K562 (cell line): Measurements from ENCODE around the gene VPS13D. TPM values are rescaled to one million over a fixed set of nuclear protein-coding genes. Genes with fewer than 3 reads are reported as not detected.

Experiments used
- ATF1 ChIP-seq, 2 experiments: fragments of 450-650 bp in 1 of 2; IDR thresholded peaks; 2 replicates each; pipeline ENCODE4 v1.6.1; 2016; ENCODE audit warnings: missing compliant biosample characterization in 1 of 2, missing genetic modification characterization in 1 of 2
- CBX3 ChIP-seq, 2 experiments: IDR thresholded peaks; 1 replicate in 1 of 2; 2 replicates in 1 of 2; pipeline ENCODE4 v1.6.1; 2012; ENCODE audit warnings: inconsistent platforms in 2 of 2, low read length in 2 of 2, borderline replicate concordance in 1 of 2, control low read depth in 1 of 2
- CHCHD3 ChIP-seq: fragments of 250-450 bp; sonication (Bioruptor Pico); IDR thresholded peaks from 2 replicates; pipeline ENCODE4 v2.1.2; 2022; ENCODE audit warnings: mild to moderate bottlenecking
- CREB1 ChIP-seq, 2 experiments: sonication (generic) in 1 of 2; formaldehyde crosslinking in 1 of 2; IDR thresholded peaks; 2 replicates each; pipeline versions ENCODE4 v1.6.1 to v1.8.0; 2012 to 2022; ENCODE audit warnings: inconsistent platforms in 1 of 2, mild to moderate bottlenecking in 1 of 2, missing genetic modification reagents in 1 of 2, moderate library complexity in 1 of 2
- L3MBTL2 ChIP-seq: fragments of 450-650 bp; IDR thresholded peaks from 2 replicates; pipeline ENCODE4 v1.6.1; 2016; ENCODE audit warnings: mild to moderate bottlenecking, moderate library complexity
- MLLT1 ChIP-seq, 2 experiments: fragments of 450-650 bp; IDR thresholded peaks; 2 replicates each; pipeline ENCODE4 v1.6.1; 2016
- MNT ChIP-seq, 2 experiments: fragments of 450-650 bp; conservative IDR thresholded peaks; 2 replicates each; pipeline ENCODE4 v1.6.1; 2017; ENCODE audit warnings: mild to moderate bottlenecking in 2 of 2, moderate library complexity in 2 of 2
- NFIC ChIP-seq: fragments of 450-650 bp; IDR thresholded peaks from 2 replicates; pipeline ENCODE4 v1.6.1; 2017; ENCODE audit warnings: mild to moderate bottlenecking, inconsistent platforms
- RBM25 ChIP-seq: fragments of 200-400 bp; formaldehyde crosslinking; IDR thresholded peaks from 2 replicates; pipeline ENCODE4 v1.6.1; 2018; ENCODE audit warnings: low read length, low read depth, moderate library complexity; ENCODE audit not compliant: severe bottlenecking
- SFPQ ChIP-seq: fragments of 200-400 bp; formaldehyde crosslinking; IDR thresholded peaks from 2 replicates; pipeline ENCODE4 v1.6.1; 2017; ENCODE audit warnings: mild to moderate bottlenecking, low read depth, low read length, moderate library complexity
- YBX1 ChIP-seq: fragments of 450-650 bp; IDR thresholded peaks from 2 replicates; pipeline ENCODE4 v1.7.1; 2016; ENCODE audit warnings: mild to moderate bottlenecking
- ZNF316 ChIP-seq: fragments of 450-650 bp; IDR thresholded peaks from 2 replicates; pipeline ENCODE4 v1.6.1; 2016
- polyA plus RNA-seq, 8 experiments: library from polyadenylated mRNA; depleted of rRNA in 4 of 8; stranded (reverse) in 5 of 8; unstranded in 3 of 8; fragments of >200 nt; fragmentation: Nextera tagmentation in 2 of 8; fragmentation: Illumina TruSeq in 1 of 8; extraction: Ambion mirVana in 2 of 8; extraction: Trizol in 1 of 8; gene quantifications; 2 replicates each; pipeline versions ENCODE4 v1.2.1 to v1.2.3, GENCODE V29; 2011 to 2014; ENCODE audit warnings: inconsistent platforms in 1 of 8, missing spikeins in 1 of 8
- total RNA-seq, 7 experiments: library from RNA; depleted of rRNA in 6 of 7; stranded (reverse); fragments of >200 nt in 6 of 7; fragmentation: Illumina TruSeq in 2 of 7; extraction: Trizol in 2 of 7; gene quantifications; 2 replicates each; pipeline versions ENCODE4 v1.2.1 to v1.2.3, GENCODE V29; 2011 to 2021; ENCODE audit warnings: low replicate concordance in 1 of 7
- TF ChIP-seq, protein P1 (sequence below): sonication (generic); formaldehyde crosslinking; IDR thresholded peaks from 2 replicates; pipeline ENCODE4 v1.8.0; 2022; ENCODE audit warnings: missing genetic modification reagents, mild to moderate bottlenecking, moderate library complexity, borderline replicate concordance
- TF ChIP-seq, protein P2 (sequence below), 2 experiments: IDR thresholded peaks; 2 replicates each; pipeline ENCODE4 v1.6.1; 2011; ENCODE audit warnings: borderline replicate concordance in 1 of 2, control low read depth in 1 of 2, low read depth in 1 of 2, low read length in 1 of 2, mild to moderate bottlenecking in 1 of 2, mixed read lengths in 1 of 2, moderate library complexity in 1 of 2; ENCODE audit not compliant: insufficient read depth in 1 of 2, insufficient read length in 1 of 2, poor library complexity in 1 of 2, severe bottlenecking in 1 of 2; ENCODE audit errors: extremely low read depth in 1 of 2
- TF ChIP-seq, protein P3 (sequence below), 2 experiments: fragments of 450-650 bp in 1 of 2; sonication (generic) in 1 of 2; formaldehyde crosslinking in 1 of 2; IDR thresholded peaks in 1 of 2; conservative IDR thresholded peaks in 1 of 2; 2 replicates each; pipeline versions ENCODE4 v1.6.1 to v1.8.1; 2016 to 2023; ENCODE audit warnings: mild to moderate bottlenecking in 2 of 2, moderate library complexity in 2 of 2, inconsistent platforms in 1 of 2, missing genetic modification reagents in 1 of 2

Gene VPS13D
- total and polyA plus RNA-seq, 9 of the 15 experiments (the other 6 are each of a cell fraction or from before 2014, with no cell fraction given): 6.1 to 51.5 (median 38.5) TPM

- TF ChIP-seq MLLT1 (IDR thresholded peaks at IDR 0.05): peak in 1 of 2 experiments; percentile 30; a peak in 1 of 4 replicates
- peak; percentile 88 for TF ChIP-seq NFIC
- peak in 1 of 2 experiments; percentile 54; a peak in 1 of 3 replicates for TF ChIP-seq CBX3 (IDR thresholded peaks at IDR 0.05; ENCODE audit: borderline replicate concordance in 1 of 2, low read length in 2 of 2)
- TF ChIP-seq, protein P1, sequence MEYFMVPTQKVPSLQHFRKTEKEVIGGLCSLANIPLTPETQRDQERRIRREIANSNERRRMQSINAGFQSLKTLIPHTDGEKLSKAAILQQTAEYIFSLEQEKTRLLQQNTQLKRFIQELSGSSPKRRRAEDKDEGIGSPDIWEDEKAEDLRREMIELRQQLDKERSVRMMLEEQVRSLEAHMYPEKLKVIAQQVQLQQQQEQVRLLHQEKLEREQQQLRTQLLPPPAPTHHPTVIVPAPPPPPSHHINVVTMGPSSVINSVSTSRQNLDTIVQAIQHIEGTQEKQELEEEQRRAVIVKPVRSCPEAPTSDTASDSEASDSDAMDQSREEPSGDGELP (CRISPR knock-in tag): no peak; the same call in 1 of the 2 replicates
- TF ChIP-seq L3MBTL2: peak; percentile 94
- no peak for TF ChIP-seq ATF1 (CRISPR knock-in tag; IDR thresholded peaks at IDR 0.05)
- peak; percentile 24; the same call in 1 of the 2 replicates for TF ChIP-seq ATF1 (tag; IDR thresholded peaks at IDR 0.05)
- no peak for TF ChIP-seq CHCHD3 (CRISPR knock-in tag)
- TF ChIP-seq YBX1: no peak
- TF ChIP-seq SFPQ: no peak
- TF ChIP-seq, protein P2, sequence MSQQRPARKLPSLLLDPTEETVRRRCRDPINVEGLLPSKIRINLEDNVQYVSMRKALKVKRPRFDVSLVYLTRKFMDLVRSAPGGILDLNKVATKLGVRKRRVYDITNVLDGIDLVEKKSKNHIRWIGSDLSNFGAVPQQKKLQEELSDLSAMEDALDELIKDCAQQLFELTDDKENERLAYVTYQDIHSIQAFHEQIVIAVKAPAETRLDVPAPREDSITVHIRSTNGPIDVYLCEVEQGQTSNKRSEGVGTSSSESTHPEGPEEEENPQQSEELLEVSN (IDR thresholded peaks at IDR 0.05; ENCODE audit: borderline replicate concordance in 1 of 2, extremely low read depth in 1 of 2, insufficient read depth in 1 of 2, insufficient read length in 1 of 2, low read depth in 1 of 2, low read length in 1 of 2, poor library complexity in 1 of 2, severe bottlenecking in 1 of 2): peak; percentile 91 to 93
- TF ChIP-seq, protein P3, sequence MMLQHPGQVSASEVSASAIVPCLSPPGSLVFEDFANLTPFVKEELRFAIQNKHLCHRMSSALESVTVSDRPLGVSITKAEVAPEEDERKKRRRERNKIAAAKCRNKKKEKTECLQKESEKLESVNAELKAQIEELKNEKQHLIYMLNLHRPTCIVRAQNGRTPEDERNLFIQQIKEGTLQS (IDR thresholded peaks at IDR 0.05): no peak
- TF ChIP-seq, protein P3 (CRISPR knock-in tag; conservative IDR thresholded peaks at IDR 0.05): no peak
- no peak for TF ChIP-seq RBM25
- TF ChIP-seq ZNF316: peak; percentile 75
- TF ChIP-seq CREB1 (IDR thresholded peaks at IDR 0.05): peak; percentile 67
- no peak for TF ChIP-seq CREB1 (CRISPR knock-in tag; IDR thresholded peaks at IDR 0.05)
- TF ChIP-seq MNT (conservative IDR thresholded peaks at IDR 0.05): 0 out of 4 replicates have a peak, but pooled peaks of 1 of the 2 experiments have one; percentile 30
Measured at GRCh38 chr1:12552111-12552888, 322.5 kb downstream of the VPS13D start (continued).
